HFFc6 (cell line): ENCODE results near the gene HECW1. TPM values are rescaled to one million over a fixed set of nuclear protein-coding genes. Genes with fewer than 3 reads are reported as not detected.

Experiments
- DNase-seq: peaks from one replicate; pipeline ENCODE4 v3.0.0-alpha.2; 2018
- H3K27ac Mint-ChIP-seq: 2 replicates; pipeline ENCODE4 v1.8.0; 2020; ENCODE audit warnings: mild to moderate bottlenecking, mixed read lengths
- H3K27me3 Mint-ChIP-seq: 2 replicates; pipeline ENCODE4 v1.8.0; 2021; ENCODE audit warnings: mild to moderate bottlenecking, moderate library complexity, mixed read lengths; ENCODE audit not compliant: insufficient read depth
- H3K36me3 Mint-ChIP-seq: 2 replicates; pipeline ENCODE4 v1.8.0; 2021; ENCODE audit warnings: low read depth, mixed read lengths
- H3K4me1 Mint-ChIP-seq: 2 replicates; pipeline ENCODE4 v1.8.0; 2020; ENCODE audit warnings: low read depth, mixed read lengths
- H3K4me3 Mint-ChIP-seq: 2 replicates; pipeline ENCODE4 v1.8.0; 2020; ENCODE audit warnings: mild to moderate bottlenecking, moderate library complexity, mixed read lengths
- H3K9me3 Mint-ChIP-seq: 2 replicates; pipeline ENCODE4 v1.8.0; 2020; ENCODE audit warnings: mild to moderate bottlenecking, mixed read lengths
- total RNA-seq, 6 experiments: library from RNA; stranded (reverse); fragmentation: NEBNext Ultra II Directional; extraction: Animal tissue kit (Norgen Biotek cat#: 25700); gene quantifications; 2 replicates in 1 of 6; 3 replicates in 5 of 6; pipeline ENCODE4 v1.2.3, GENCODE V29; 2021
- TF ChIP-seq, protein P1 (sequence below): fragments of 200-600 bp; sonication (generic); IDR thresholded peaks from 2 replicates; pipeline ENCODE4 v1.5.0; 2021; ENCODE audit warnings: antibody characterized with exemption, mild to moderate bottlenecking

HECW1 gene
- total RNA-seq, 6 experiments from 2014 or later: 3.4 to 6.5 (median 5.3) TPM

- H3K27ac Mint-ChIP-seq: no peak overlapping the region
These were observed 250.2 kb downstream of the HECW1 start for GRCh38 chr7:43362652-43363034.

GRCh38 chr7:43363035-43363791 is 250.8 kb downstream of the HECW1 start:
- Mint-ChIP-seq H3K9me3 (no peaks in the 10 kb centered on the region), H3K4me1 (peaks cover 6% of the 10 kb centered on the region; the same call in 1 of the 2 replicates), H3K27ac (no peak overlapping the region), H3K4me3 (no peak overlapping the region), H3K27me3 (peaks cover 1% of the 10 kb centered on the region; the same call in 1 of the 2 replicates), H3K36me3 (no peaks in the 10 kb centered on the region)
- DNase-seq: peak; percentile 22
- TF ChIP-seq, protein P1, sequence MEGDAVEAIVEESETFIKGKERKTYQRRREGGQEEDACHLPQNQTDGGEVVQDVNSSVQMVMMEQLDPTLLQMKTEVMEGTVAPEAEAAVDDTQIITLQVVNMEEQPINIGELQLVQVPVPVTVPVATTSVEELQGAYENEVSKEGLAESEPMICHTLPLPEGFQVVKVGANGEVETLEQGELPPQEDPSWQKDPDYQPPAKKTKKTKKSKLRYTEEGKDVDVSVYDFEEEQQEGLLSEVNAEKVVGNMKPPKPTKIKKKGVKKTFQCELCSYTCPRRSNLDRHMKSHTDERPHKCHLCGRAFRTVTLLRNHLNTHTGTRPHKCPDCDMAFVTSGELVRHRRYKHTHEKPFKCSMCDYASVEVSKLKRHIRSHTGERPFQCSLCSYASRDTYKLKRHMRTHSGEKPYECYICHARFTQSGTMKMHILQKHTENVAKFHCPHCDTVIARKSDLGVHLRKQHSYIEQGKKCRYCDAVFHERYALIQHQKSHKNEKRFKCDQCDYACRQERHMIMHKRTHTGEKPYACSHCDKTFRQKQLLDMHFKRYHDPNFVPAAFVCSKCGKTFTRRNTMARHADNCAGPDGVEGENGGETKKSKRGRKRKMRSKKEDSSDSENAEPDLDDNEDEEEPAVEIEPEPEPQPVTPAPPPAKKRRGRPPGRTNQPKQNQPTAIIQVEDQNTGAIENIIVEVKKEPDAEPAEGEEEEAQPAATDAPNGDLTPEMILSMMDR: no peak

More at GRCh38 chr7:43362652-43363034, 250.2 kb downstream of the HECW1 start:
- DNase-seq: peak; percentile 2
- TF ChIP-seq, protein P1: no peak
- H3K27me3 Mint-ChIP-seq: peaks cover 1% of the 10 kb centered on the region; the same call in 1 of the 2 replicates
- H3K36me3 Mint-ChIP-seq: no peaks in the 10 kb centered on the region
- peaks cover 6% of the 10 kb centered on the region; the same call in 1 of the 2 replicates for H3K4me1 Mint-ChIP-seq
- H3K9me3 Mint-ChIP-seq: no peaks in the 10 kb centered on the region
- no peak overlapping the region for H3K4me3 Mint-ChIP-seq

DNA sequence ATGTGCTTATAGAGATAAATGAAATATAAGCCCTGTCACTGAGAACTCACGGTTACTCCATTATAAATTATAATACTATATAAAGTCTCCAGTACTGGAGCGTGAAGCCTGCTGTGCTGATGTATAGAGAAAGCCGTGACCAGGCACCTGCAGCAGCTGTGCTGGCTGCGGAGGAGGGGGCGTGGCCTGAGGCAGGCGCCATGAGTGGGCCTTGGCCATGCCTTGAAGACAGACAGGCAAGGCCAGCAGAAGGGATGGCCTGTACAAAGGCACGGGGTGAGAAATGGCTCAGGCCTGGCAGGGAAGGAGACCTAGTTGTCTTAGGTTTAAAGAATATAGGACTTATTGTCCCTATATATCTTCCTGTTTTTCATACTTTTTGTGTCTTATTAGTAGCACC is 251.9 kb downstream of the HECW1 start:
- H3K27ac Mint-ChIP-seq: no peak overlapping the region
- H3K4me3 Mint-ChIP-seq: no peak overlapping the region
- DNase-seq: no peak
- H3K9me3 Mint-ChIP-seq: no peaks in the 10 kb centered on the region
- no peaks in the 10 kb centered on the region for H3K36me3 Mint-ChIP-seq
- TF ChIP-seq, protein P1: no peak
- peaks cover 6% of the 10 kb centered on the region; the same call in 1 of the 2 replicates for H3K4me1 Mint-ChIP-seq
- H3K27me3 Mint-ChIP-seq: peaks cover 1% of the 10 kb centered on the region; the same call in 1 of the 2 replicates

- TF ChIP-seq, protein P1: no peak
- H3K9me3 Mint-ChIP-seq: no peaks in the 10 kb centered on the region
- H3K36me3 Mint-ChIP-seq: no peaks in the 10 kb centered on the region
These were observed 260.4 kb downstream of the HECW1 start for GRCh38 chr7:43372676-43373355.

DNA sequence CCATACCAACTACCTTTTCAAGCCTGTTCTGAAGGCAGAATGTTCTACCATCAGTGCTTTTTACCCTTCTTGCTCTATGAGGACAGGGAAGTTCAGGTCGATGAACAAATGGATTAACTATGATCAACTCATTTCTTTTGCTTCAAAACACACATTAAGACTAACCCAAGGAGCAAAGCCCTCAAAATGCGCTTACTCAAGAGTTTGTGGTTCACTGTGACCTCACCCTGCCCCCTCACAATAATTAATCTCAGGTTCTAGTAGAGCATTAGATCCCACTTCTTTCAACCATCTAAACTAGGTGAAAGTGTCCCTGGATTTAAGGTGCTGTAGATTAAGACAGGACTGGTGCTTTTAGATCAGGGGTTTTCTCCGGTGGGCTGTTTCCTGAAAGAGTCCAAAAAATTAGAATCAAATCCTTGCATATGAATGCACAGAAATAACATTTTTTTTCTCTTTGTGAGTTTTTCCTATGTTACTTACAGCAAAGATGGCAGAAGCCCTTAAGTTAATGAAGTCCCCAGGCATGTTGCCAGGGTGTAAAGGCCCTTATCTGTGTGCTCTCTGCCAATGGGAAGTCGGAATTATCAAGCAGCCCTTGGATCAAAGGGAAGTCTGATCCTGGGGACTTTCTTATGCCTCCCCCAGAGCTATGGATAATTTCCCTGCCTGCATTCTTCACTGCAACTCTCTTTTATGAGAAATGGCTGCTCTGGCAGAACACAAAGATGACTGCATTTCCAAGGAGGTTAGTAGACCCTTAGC is 264.9 kb downstream of the HECW1 start:
- no peak overlapping the region for H3K27ac Mint-ChIP-seq
- H3K36me3 Mint-ChIP-seq: no peaks in the 10 kb centered on the region
- DNase-seq: no peak
- TF ChIP-seq, protein P1: no peak
- H3K4me3 Mint-ChIP-seq: no peak overlapping the region
- no peaks in the 10 kb centered on the region for H3K9me3 Mint-ChIP-seq
- H3K27me3 Mint-ChIP-seq: peaks cover 2% of the 10 kb centered on the region
- H3K4me1 Mint-ChIP-seq: no peaks in the 10 kb centered on the region

More at GRCh38 chr7:43372676-43373355, 260.4 kb downstream of the HECW1 start:
- H3K27ac Mint-ChIP-seq: no peak overlapping the region
- no peaks in the 10 kb centered on the region; the same call in 1 of the 2 replicates for H3K27me3 Mint-ChIP-seq
- H3K4me1 Mint-ChIP-seq: no peaks in the 10 kb centered on the region
- no peak overlapping the region for H3K4me3 Mint-ChIP-seq
- no peak for DNase-seq
